Stimulated activated memory B cell treated with anti-CD40 and anti-IgM and Interleukin-4, amounts not matched to agents 10 μg/mL and 1 μg/mL and 100 μg/mL, for 72 hours (primary cell): Measurements from ENCODE around the gene CCDC60.
"Not testable (repeated sequence)": the region's sequence is repeated elsewhere in the genome, so short reads cannot be mapped to it uniquely, and the experiment has no call there.

Experiments
- ATAC-seq: fragments of 150-1000 bp; cut with Tn5 transposase; 2 replicates; pipeline ENCODE4 v1.10.0; 2021
- H3K27ac Mint-ChIP-seq: one replicate; pipeline ENCODE4 v1.8.0; 2022; ENCODE audit warnings: mild to moderate bottlenecking, mixed read lengths
- H3K27me3 Mint-ChIP-seq: one replicate; pipeline ENCODE4 v1.8.0; 2022; ENCODE audit warnings: mixed read lengths
- H3K36me3 Mint-ChIP-seq: one replicate; pipeline ENCODE4 v1.8.0; 2022; ENCODE audit warnings: mixed read lengths
- H3K4me1 Mint-ChIP-seq: one replicate; pipeline ENCODE4 v1.8.0; 2022; ENCODE audit warnings: mixed read lengths
- H3K4me3 Mint-ChIP-seq: one replicate; pipeline ENCODE4 v1.8.0; 2022; ENCODE audit warnings: mild to moderate bottlenecking, moderate library complexity, mixed read lengths
- H3K9me3 Mint-ChIP-seq: one replicate; pipeline ENCODE4 v1.8.0; 2022; ENCODE audit warnings: mixed read lengths

CCDC60 gene

DNA sequence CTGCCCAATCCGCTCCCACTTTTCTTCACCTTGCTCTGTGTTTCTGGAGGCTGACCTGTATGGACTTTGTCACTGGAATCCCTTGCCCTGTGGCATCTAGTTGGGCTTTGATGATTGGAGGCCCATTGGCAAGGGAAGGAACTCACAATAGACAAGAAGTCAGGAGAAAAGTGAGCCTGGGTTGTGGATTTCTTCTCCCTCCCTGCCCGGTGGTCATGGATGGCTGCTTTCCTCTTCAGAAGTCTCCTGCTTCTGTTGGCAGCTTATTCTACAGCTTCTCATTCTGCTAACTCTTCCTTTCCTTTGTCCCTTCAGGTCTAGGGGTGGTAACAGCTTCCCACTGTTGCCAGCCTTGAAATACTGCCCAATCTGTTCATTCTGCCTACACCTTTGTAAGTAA is 13.9 kb upstream of the CCDC60 start:
- peaks cover 23% of the 10 kb centered on the region for H3K27me3 Mint-ChIP-seq
- H3K36me3 Mint-ChIP-seq: no peaks in the 10 kb centered on the region
- no peak for ATAC-seq
- peaks cover 9% of the 10 kb centered on the region for H3K4me1 Mint-ChIP-seq
- H3K27ac Mint-ChIP-seq: no peak overlapping the region
- no peaks in the 10 kb centered on the region for H3K9me3 Mint-ChIP-seq
- no peak overlapping the region for H3K4me3 Mint-ChIP-seq

DNA sequence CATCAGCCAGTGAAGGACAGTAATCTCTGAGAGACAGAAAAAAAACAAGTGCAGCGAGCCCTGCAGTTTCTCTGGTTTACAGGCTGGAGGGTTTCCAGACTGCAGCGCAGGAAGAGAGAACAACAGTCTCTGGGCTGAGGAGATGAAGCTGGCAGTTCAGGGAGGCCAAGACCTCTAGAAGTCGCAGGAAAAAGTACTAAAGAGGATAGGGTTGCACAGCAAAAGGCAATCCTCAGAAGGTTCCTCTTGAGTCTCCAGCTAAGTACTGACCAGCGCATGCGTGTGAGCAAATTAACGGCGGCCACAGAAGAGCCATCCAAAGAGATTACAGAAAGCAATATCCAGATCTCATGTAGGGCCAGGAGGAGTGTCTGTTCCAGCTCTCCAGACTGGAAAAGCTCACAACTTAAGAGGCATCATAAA is 12.2 kb upstream of the CCDC60 start:
- Mint-ChIP-seq H3K36me3 (no peaks in the 10 kb centered on the region), H3K27me3 (peaks cover 23% of the 10 kb centered on the region)

DNA sequence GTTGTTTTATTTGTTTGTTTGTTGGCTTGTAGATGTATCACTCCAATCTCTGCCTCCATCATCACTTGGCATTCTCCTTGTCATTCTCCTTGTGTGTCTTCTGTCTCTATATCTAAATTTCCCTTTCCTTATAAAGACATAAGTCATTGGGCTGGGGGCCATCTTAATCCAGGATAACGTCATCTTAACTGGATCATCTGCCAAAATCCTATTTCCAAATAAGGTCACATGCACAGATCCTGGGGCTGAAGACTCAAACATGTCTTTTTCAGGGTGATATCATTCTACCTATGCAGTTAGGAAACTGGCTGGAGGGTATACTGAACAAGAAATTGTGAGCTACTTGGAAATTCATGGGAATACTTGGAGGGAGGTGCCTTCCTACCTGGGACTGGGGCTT is 8.7 kb upstream of the CCDC60 start:
- H3K27ac Mint-ChIP-seq: no peak overlapping the region
- no peak overlapping the region for H3K4me3 Mint-ChIP-seq
- no peak for ATAC-seq
- H3K27me3 Mint-ChIP-seq: peaks cover 10% of the 10 kb centered on the region
- H3K9me3 Mint-ChIP-seq: no peaks in the 10 kb centered on the region
- no peaks in the 10 kb centered on the region for H3K36me3 Mint-ChIP-seq
- no peaks in the 10 kb centered on the region for H3K4me1 Mint-ChIP-seq

More for the DNA sequence above, 12.2 kb upstream of the CCDC60 start:
- Mint-ChIP-seq H3K4me1 (peaks cover 9% of the 10 kb centered on the region), H3K27ac (no peak overlapping the region), H3K9me3 (no peaks in the 10 kb centered on the region), H3K4me3 (no peak overlapping the region)
- ATAC-seq: no peak

DNA sequence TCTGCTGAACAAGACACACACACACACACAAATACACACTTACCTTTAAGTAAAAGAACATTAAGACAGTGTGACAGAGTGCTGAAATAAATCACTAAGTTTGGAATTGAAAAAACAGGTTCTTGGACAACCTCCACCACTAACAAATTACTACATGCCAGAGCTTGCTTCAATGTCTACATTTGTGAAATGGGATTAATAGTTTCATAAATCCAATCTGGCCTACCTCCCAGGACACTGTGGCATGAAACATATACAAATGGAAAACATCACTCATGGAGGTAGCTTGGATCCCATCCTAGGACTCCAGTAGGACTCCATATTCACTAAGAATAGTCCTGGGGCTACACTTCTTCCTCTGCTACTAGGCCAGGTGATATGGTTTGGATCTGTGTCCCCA is 8.2 kb upstream of the CCDC60 start:
- H3K4me3 Mint-ChIP-seq: no peak overlapping the region
- H3K27ac Mint-ChIP-seq: no peak overlapping the region
- no peaks in the 10 kb centered on the region for H3K4me1 Mint-ChIP-seq
- peaks cover 5% of the 10 kb centered on the region for H3K27me3 Mint-ChIP-seq
- ATAC-seq: no peak
- peaks cover 2% of the 10 kb centered on the region for H3K9me3 Mint-ChIP-seq
- no peaks in the 10 kb centered on the region for H3K36me3 Mint-ChIP-seq

DNA sequence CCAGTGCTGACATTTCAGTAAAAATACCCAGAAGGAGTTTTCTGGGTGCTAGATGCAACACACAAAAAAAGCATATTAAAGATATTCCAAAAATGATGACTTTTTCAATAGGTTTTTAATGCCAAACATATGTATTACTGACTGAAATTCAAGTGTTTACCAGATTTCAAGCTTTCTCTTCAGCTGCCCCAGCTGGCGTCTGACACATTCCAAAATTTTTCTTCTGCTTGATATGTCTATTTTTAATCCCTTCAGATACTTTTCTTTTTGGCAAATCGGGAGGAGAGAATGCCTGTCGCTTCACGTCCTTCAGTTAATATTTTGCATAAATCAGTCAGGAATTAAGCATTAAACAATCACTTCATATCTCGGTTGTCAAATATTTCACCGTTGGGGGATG is 7.1 kb upstream of the CCDC60 start:
- H3K36me3 Mint-ChIP-seq: no peaks in the 10 kb centered on the region
- H3K27me3 Mint-ChIP-seq: peaks cover 5% of the 10 kb centered on the region
- H3K4me1 Mint-ChIP-seq: no peaks in the 10 kb centered on the region
- H3K27ac Mint-ChIP-seq: no peak overlapping the region
- no peak for ATAC-seq
- H3K4me3 Mint-ChIP-seq: no peak overlapping the region
- peaks cover 3% of the 10 kb centered on the region for H3K9me3 Mint-ChIP-seq

DNA sequence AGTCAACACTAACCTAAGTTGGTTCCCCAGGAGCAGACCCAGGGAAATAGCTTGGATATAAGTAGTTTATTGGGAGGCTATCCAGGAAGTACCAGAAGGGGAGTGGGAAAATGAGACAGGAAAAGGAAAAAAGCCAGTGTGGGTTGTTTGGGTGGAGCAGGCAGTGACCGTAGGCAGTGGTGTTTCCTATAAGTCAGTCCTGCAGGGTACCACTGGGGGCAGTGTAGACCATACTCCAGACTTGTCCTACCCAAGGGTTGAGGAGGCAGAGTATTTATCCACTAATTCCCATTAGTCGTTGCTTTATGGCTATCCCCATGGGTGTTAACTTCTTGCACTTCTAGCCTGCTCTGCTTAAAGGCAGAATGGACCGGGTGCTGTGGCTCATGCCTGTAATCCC is 6.4 kb upstream of the CCDC60 start:
- peaks cover 5% of the 10 kb centered on the region for H3K27me3 Mint-ChIP-seq
- peaks cover 3% of the 10 kb centered on the region for H3K9me3 Mint-ChIP-seq
- no peak for ATAC-seq
- H3K4me1 Mint-ChIP-seq: no peaks in the 10 kb centered on the region
- no peak overlapping the region for H3K4me3 Mint-ChIP-seq
- no peak overlapping the region for H3K27ac Mint-ChIP-seq
- no peaks in the 10 kb centered on the region for H3K36me3 Mint-ChIP-seq

DNA sequence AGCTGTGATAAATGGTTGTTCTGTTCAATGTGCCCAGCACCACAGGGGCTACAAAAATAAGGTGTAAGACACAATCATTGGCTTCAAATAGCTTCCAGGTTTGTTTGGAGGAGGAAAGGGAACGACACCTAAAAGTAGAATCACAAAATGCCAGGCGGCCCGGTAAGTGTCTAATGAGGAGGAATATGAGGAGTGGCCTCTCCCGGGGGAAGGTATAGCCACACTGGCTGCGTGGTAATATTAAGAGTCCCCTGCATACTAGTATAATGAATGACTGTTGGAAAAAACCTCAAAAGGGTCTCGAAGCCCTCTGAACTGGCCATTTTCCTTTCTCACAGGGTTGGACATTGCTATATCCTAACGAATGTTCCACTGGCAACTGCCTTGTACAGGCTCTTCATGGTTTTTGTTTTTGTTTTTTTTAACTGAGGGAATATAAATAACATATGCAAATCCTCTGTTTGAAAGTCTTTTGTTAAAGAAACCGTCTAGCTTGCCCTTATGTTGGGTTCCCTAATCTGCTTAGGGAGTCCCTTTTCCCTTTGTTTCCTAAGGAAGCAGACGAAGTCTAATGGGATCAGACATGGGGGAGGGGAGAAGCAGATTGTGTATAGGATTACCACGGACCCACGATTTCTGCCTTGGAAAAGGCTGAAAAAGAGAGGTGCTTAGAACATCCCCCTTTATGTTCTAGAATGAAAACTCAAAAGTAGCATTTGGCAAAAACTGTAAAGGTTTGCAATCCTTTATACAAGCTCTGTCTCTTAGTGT is 4.2 kb downstream of the CCDC60 start:
- H3K9me3 Mint-ChIP-seq: peaks cover 3% of the 10 kb centered on the region
- H3K27ac Mint-ChIP-seq: no peak overlapping the region
- peaks cover 13% of the 10 kb centered on the region for H3K27me3 Mint-ChIP-seq
- no peak for ATAC-seq
- no peak overlapping the region for H3K4me3 Mint-ChIP-seq
- no peaks in the 10 kb centered on the region for H3K36me3 Mint-ChIP-seq
- no peaks in the 10 kb centered on the region for H3K4me1 Mint-ChIP-seq

DNA sequence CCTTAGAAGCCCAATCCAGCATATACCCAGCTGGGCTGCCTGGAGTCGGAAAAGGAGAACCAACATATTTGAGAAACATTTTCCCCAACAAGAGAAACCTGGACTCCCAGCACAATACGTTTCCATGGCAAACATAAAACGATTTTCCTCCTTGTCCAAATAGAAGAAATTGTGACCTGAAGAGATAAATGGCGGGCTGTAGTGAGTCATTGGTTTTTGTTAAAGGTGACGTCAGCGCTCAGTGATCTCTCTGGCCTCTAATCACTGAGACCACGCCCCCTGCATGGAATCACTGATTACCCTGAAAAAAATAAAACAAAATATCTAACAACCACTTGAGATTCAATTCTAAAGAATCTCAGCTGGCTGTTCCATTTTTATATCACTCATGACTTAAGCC is 6.0 kb downstream of the CCDC60 start:
- ATAC-seq: no peak
- Mint-ChIP-seq H3K36me3 (no peaks in the 10 kb centered on the region), H3K27me3 (peaks cover 13% of the 10 kb centered on the region), H3K27ac (no peak overlapping the region), H3K9me3 (peaks cover 6% of the 10 kb centered on the region), H3K4me1 (no peaks in the 10 kb centered on the region), H3K4me3 (no peak overlapping the region)

DNA sequence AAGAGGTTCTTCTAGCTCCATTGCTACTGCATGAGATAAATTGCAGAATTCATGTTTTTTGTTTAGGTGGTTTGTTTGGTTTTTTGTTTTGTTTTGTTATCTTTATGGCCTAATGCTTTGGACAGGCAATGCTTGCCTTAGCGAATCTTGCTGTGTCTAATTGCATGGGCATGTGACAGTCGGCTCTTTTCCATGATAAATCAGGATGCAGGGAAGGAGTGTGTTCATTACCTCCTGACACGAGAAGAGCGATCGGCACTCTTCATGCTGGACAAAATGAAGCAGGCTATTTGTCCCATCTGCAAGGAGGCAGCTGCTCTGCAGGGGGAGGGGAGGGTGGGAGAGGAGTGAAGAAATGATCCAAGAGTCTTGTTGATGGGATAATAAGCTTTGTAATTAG is 6.5 kb downstream of the CCDC60 start:
- H3K9me3 Mint-ChIP-seq: peaks cover 6% of the 10 kb centered on the region
- peaks cover 13% of the 10 kb centered on the region for H3K27me3 Mint-ChIP-seq
- no peak for ATAC-seq

DNA sequence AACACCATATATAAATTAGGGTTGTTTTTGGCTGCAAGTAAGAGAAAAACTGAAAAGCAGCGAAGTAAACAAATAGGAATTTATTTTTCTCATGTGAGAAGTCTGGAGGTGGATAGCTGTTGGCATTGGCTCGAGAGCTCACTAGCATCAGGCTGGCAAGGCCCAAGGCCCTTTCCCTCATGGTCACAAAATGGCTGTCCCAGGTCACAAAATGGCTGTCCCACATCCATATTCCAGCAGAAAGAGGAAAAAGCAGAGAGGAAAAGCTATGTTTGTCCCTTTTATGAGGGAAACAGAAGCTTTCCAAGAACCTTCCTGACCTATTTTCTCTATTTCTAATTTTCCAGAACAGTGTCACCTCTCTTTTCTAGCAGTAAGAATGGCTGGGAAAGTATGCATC is 7.5 kb downstream of the CCDC60 start:
- no peaks in the 10 kb centered on the region for H3K36me3 Mint-ChIP-seq

More for the DNA sequence above, 6.5 kb downstream of the CCDC60 start:
- Mint-ChIP-seq H3K36me3 (no peaks in the 10 kb centered on the region), H3K4me1 (no peaks in the 10 kb centered on the region), H3K27ac (no peak overlapping the region), H3K4me3 (no peak overlapping the region)

DNA sequence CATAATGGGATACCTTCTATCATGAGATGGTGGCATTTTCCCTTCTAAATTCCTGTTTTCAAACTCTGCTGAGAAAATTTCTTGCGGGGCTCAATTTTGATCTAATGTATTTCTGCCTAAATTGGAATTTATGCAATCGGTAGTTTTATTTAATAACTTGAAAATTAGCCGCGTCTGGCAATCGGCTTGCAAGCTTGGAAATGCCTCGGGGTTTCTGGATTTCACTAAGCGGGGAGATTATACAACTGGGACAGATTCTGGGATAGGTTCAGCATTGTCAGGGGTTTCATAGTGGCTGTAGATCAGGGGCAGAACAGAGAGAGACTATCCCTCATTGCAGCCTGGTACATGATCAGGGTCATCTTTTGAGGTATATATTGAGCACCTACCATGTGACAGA is 8.6 kb downstream of the CCDC60 start:
- ATAC-seq: no peak
- no peak overlapping the region for H3K27ac Mint-ChIP-seq
- H3K4me3 Mint-ChIP-seq: no peak overlapping the region
- no peaks in the 10 kb centered on the region for H3K36me3 Mint-ChIP-seq
- no peaks in the 10 kb centered on the region for H3K27me3 Mint-ChIP-seq
- H3K9me3 Mint-ChIP-seq: peaks cover 3% of the 10 kb centered on the region
- no peaks in the 10 kb centered on the region for H3K4me1 Mint-ChIP-seq

More for the DNA sequence above, 7.5 kb downstream of the CCDC60 start:
- H3K4me3 Mint-ChIP-seq: no peak overlapping the region
- ATAC-seq: no peak
- H3K4me1 Mint-ChIP-seq: no peaks in the 10 kb centered on the region
- H3K27me3 Mint-ChIP-seq: peaks cover 9% of the 10 kb centered on the region
- no peak overlapping the region for H3K27ac Mint-ChIP-seq
- H3K9me3 Mint-ChIP-seq: peaks cover 6% of the 10 kb centered on the region

DNA sequence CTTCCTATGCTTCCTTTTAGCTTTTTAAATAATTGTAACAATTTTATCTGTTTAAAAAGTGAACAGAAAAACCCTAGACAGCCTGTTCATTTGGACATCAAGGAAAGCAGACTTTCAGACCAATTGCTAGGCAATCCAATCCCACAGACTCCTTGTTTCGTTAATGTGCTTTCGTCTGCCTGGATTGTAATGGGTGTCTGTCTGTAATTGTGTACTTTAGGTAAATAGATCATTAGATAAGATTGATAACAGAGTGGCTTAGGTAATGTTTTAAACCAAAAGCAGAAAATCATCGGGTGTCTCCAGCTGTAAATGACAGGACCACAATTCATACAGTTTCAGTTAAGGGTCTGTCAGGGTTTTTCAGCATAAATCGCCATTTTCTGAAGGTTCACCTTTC is 19.6 kb downstream of the CCDC60 start:
- peaks cover 12% of the 10 kb centered on the region for H3K9me3 Mint-ChIP-seq
- H3K36me3 Mint-ChIP-seq: no peaks in the 10 kb centered on the region

DNA sequence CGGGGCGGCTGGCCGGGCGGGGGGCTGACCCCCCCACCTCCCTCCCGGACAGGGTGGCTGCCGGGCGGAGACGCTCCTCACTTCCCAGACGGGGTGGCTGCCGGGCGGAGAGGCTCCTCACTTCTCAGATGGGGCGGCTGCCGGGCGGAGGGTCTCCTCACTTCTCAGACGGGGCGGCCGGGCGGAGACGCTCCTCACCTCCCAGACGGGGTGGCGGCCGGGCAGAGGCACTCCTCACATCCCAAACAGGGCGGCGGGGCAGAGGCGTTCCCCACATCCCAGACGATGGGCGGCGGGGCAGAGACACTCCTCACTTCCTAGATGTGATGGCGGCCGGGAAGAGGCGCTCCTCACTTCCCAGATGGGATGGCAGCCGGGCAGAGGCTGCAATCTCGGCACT is 25.8 kb downstream of the CCDC60 start:
- H3K9me3 Mint-ChIP-seq, H3K4me3 Mint-ChIP-seq, ATAC-seq, H3K36me3 Mint-ChIP-seq, H3K4me1 Mint-ChIP-seq, H3K27ac Mint-ChIP-seq: not testable (repeated sequence)
- peaks cover 12% of the 10 kb centered on the region for H3K27me3 Mint-ChIP-seq

More for the DNA sequence above, 19.6 kb downstream of the CCDC60 start:
- no peak for ATAC-seq
- no peak overlapping the region for H3K4me3 Mint-ChIP-seq
- H3K27ac Mint-ChIP-seq: no peak overlapping the region
- H3K27me3 Mint-ChIP-seq: peaks cover 7% of the 10 kb centered on the region
- no peaks in the 10 kb centered on the region for H3K4me1 Mint-ChIP-seq

DNA sequence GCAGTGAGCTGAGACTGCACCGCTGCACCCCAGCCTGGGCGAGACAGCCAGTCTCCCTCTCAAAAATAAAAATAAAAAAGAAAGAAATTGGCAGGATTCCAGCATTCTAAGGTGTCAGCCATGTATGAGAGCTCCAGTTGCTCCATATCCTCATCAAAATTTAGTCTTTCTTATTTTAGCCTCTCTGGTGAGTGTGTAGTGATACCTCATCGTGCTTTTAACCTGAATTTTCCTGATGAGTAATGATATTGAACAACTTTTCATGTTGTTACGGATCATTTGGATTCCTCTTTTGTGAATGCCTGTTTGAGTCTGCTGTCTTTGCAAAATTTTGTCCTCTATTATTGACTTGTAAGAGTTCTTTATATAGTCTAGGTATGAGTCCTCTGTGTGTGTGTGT is 28.5 kb downstream of the CCDC60 start:
- ATAC-seq: no peak
- Mint-ChIP-seq H3K4me3 (no peak overlapping the region), H3K36me3 (no peaks in the 10 kb centered on the region), H3K4me1 (no peaks in the 10 kb centered on the region), H3K27me3 (peaks cover 21% of the 10 kb centered on the region), H3K9me3 (peaks cover 9% of the 10 kb centered on the region), H3K27ac (no peak overlapping the region)

DNA sequence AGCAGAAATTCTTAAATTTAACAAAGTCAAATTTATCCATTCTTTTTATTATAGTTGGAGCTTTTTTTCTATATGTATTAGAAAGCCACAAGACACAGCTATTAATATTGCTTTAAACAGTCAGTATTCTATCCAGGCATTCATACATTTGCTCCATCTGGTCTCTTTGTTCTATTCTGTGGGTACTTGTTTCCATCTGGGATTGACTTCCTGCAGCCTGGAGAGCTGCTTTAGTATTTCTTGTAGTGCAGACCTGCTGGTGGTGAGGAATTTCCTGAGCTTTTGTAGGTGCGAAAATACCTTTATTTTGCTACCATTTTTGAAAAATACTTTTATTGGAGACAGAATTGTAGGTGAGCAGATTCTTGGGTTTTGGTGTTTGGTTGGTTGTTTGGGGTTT is 29.0 kb downstream of the CCDC60 start:
- Mint-ChIP-seq H3K27ac (no peak overlapping the region), H3K4me3 (no peak overlapping the region), H3K9me3 (peaks cover 6% of the 10 kb centered on the region), H3K36me3 (no peaks in the 10 kb centered on the region), H3K4me1 (no peaks in the 10 kb centered on the region), H3K27me3 (peaks cover 22% of the 10 kb centered on the region)
- ATAC-seq: no peak

DNA sequence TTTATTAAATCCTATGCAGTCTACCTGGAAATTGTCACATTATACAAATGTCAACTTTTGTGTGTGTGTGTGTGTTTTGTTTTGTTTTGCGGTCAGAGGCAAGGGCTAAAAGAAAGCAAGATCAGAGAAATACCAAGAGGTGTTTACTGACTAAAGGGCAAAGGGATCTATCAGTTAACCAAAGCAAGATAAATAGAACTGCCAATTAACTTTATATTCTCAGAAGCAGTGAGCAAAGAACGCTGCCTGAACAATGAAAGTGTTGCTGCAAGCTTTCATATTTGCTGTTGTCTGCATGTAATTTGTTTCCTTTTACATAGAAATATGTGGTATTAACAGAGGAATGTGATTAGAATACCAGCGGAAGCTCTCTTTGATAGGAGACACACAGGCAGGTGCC is 30.9 kb downstream of the CCDC60 start:
- no peaks in the 10 kb centered on the region for H3K4me1 Mint-ChIP-seq
- no peak overlapping the region for H3K27ac Mint-ChIP-seq
- no peak for ATAC-seq
- H3K9me3 Mint-ChIP-seq: peaks cover 5% of the 10 kb centered on the region
- no peak overlapping the region for H3K4me3 Mint-ChIP-seq
- H3K36me3 Mint-ChIP-seq: no peaks in the 10 kb centered on the region
- H3K27me3 Mint-ChIP-seq: peaks cover 22% of the 10 kb centered on the region
